Fibroblast of the aortic adventitia (primary cell): ENCODE measurements around the gene EXOSC5. TPM values are rescaled to one million over a fixed set of nuclear protein-coding genes. Genes with fewer than 3 reads are reported as not detected.
A peak's percentile ranks its signal among the peaks of the same experiment; 100 is the strongest.

Experiments used
- DNase-seq: peaks from one replicate; pipeline ENCODE4 v3.0.0-alpha.2; 2010; ENCODE audit warnings: low read depth
- H3K4me3 ChIP-seq: 2 replicates; pipeline ENCODE4 v1.5.1; 2011; ENCODE audit warnings: low read depth, mild to moderate bottlenecking, control low read depth, low read length, moderate library complexity
- CTCF ChIP-seq: IDR thresholded peaks from 2 replicates; pipeline ENCODE4 v1.5.1; 2011; ENCODE audit warnings: mild to moderate bottlenecking, low read length, control low read depth, inconsistent platforms; ENCODE audit not compliant: insufficient read depth
- total RNA-seq: library from RNA; depleted of rRNA; stranded (reverse); fragments of >200 nt; gene quantifications from 2 replicates; pipeline ENCODE4 v1.2.3, GENCODE V29; 2012; ENCODE audit warnings: low replicate concordance

EXOSC5 gene
- 12.1 and 14.6 TPM in 2 replicates for total RNA-seq

GRCh38 chr19:41397086-41398049 lies at the start of gene EXOSC5, which contains the start of gene BCKDHA:
EXOSC5 (minus strand) TSS chr19:41397359; CDS start chr19:41397328, 31 bp downstream.
BCKDHA (plus strand) TSS chr19:41397818; CDS start chr19:41397828, 10 bp downstream.
- peak within 1 kb of the TSS; percentile 99 for H3K4me3 ChIP-seq
- DNase-seq = peak; percentile 100
- TF ChIP-seq CTCF = no peak

GRCh38 chr19:41445575-41445974 lies 48.4 kb upstream of the EXOSC5 start:
- no peak for TF ChIP-seq CTCF
- H3K4me3 ChIP-seq = no peak overlapping the region
- DNase-seq = no peak

- no peak for TF ChIP-seq CTCF
- DNase-seq = no peak
- no peak overlapping the region for H3K4me3 ChIP-seq
These were observed 46.8 kb upstream of the EXOSC5 start for GRCh38 chr19:41443813-41444455.

- DNase-seq = no peak
- no peak within 1 kb of the TSS for H3K4me3 ChIP-seq
- TF ChIP-seq CTCF = no peak
These were observed 45.6 kb upstream of the EXOSC5 start, which contains the start of gene ERICH4 for GRCh38 chr19:41442473-41443355. ERICH4 (plus strand) TSS chr19:41443156; CDS start chr19:41443170, 14 bp downstream.

GRCh38 chr19:41441321-41441945 lies 44.3 kb upstream of the EXOSC5 start:
- no peak for DNase-seq
- TF ChIP-seq CTCF = no peak
- no peak overlapping the region for H3K4me3 ChIP-seq
